PC-9 (cell line): ENCODE measurements around the gene MISP3. TPM values are rescaled to one million over a fixed set of nuclear protein-coding genes. Genes with fewer than 3 reads are reported as not detected.

Experiments
- BruUV-seq: library from RNA; stranded (reverse); fragments of 400-500 nt; replicated peaks from 2 replicates; lab custom pipeline; 2021; lab: Mats Ljungman, UMichigan
- CTCF ChIA-PET: fragments of 300-600 bp; sonication (Branson Sonifier 250); formaldehyde crosslinking; loops from one replicate; lab custom pipeline; 2022; ENCODE audit warnings: antibody characterized with exemption; lab: Charles Lee
- POLR2A ChIA-PET: fragments of 300-600 bp; sonication (Branson Sonifier 250); formaldehyde crosslinking; loops from one replicate; lab custom pipeline; 2022; ENCODE audit warnings: antibody characterized with exemption; ENCODE audit not compliant: unreplicated experiment; lab: Charles Lee
- DNase-seq, 2 experiments: peaks; one replicate each; pipeline versions ENCODE4 v3.0.0 to v3.0.0-alpha.2; 2015 to 2022; ENCODE audit warnings: mixed read lengths in 1 of 2
- H2AFZ ChIP-seq: fragments of 200-600 bp; sonication (generic); 2 replicates; pipeline ENCODE4 v1.8.1; 2017; ENCODE audit warnings: antibody characterized with exemption
- H3F3A ChIP-seq: fragments of 200-600 bp; sonication (generic); 2 replicates; pipeline ENCODE4 v1.8.1; 2017; ENCODE audit warnings: antibody characterized with exemption, mild to moderate bottlenecking, low read depth; ENCODE audit not compliant: insufficient read depth
- H3K27ac ChIP-seq: fragments of 200-600 bp; sonication (generic); 2 replicates; pipeline ENCODE4 v1.6.1; 2016; ENCODE audit warnings: mixed run types
- H3K27me3 ChIP-seq: fragments of 200-600 bp; sonication (generic); 2 replicates; pipeline ENCODE4 v1.6.1; 2016; ENCODE audit warnings: low read depth, mixed run types; ENCODE audit not compliant: insufficient read depth
- H3K36me3 ChIP-seq: fragments of 200-600 bp; sonication (generic); 2 replicates; pipeline ENCODE4 v1.6.1; 2016; ENCODE audit warnings: low read depth, mixed run types
- H3K4me1 ChIP-seq: fragments of 200-600 bp; sonication (generic); replicated peaks from 2 replicates; pipeline ENCODE4 v1.6.1; 2016; ENCODE audit warnings: mixed run types; ENCODE audit not compliant: insufficient read depth
- H3K4me2 ChIP-seq: fragments of 200-600 bp; sonication (generic); 2 replicates; pipeline ENCODE4 v1.6.1; 2017; ENCODE audit warnings: mixed run types
- H3K4me3 ChIP-seq: fragments of 200-600 bp; sonication (generic); 2 replicates; pipeline ENCODE4 v1.6.1; 2016; ENCODE audit warnings: mixed run types
- H3K79me2 ChIP-seq: fragments of 200-600 bp; sonication (generic); 2 replicates; pipeline ENCODE4 v1.6.1; 2017; ENCODE audit warnings: low read depth, mixed run types
- H3K9me2 ChIP-seq: fragments of 200-600 bp; sonication (generic); 2 replicates; pipeline ENCODE4 v1.8.1; 2017; ENCODE audit warnings: mild to moderate bottlenecking; ENCODE audit not compliant: insufficient read depth
- H3K9me3 ChIP-seq: fragments of 200-600 bp; sonication (generic); 2 replicates; pipeline ENCODE4 v1.8.1; 2016; ENCODE audit warnings: low read depth; ENCODE audit not compliant: insufficient read depth
- H4K20me1 ChIP-seq: fragments of 200-600 bp; sonication (generic); 2 replicates; pipeline ENCODE4 v1.8.1; 2017; ENCODE audit not compliant: insufficient read depth
- EZH2 ChIP-seq: fragments of 200-600 bp; sonication (generic); IDR thresholded peaks from 2 replicates; pipeline ENCODE4 v1.8.0; 2017; ENCODE audit warnings: antibody characterized with exemption, low read depth
- intact Hi-C: fragments of 100-400 bp; cut with micrococcal nuclease; formaldehyde crosslinking; loops from one replicate; pipeline ENCODE4 v1.10.0; 2022; ENCODE audit not compliant: unreplicated experiment
- total RNA-seq: library from RNA; stranded (reverse); gene quantifications from 2 replicates; pipeline ENCODE4 v1.2.3, GENCODE V29; 2021
- TF ChIP-seq, protein P1 (sequence below): fragments of 200-600 bp; sonication (generic); conservative IDR thresholded peaks from 2 replicates; pipeline ENCODE4 v1.6.1; 2017; ENCODE audit warnings: mixed run types, antibody characterized with exemption, mild to moderate bottlenecking, moderate library complexity

MISP3 gene
- total RNA-seq, 1 experiment from 2014 or later = 6.7 TPM

GRCh38 chr19:14058182-14059092 is 14.1 kb upstream of the MISP3 start:
- H3K27ac ChIP-seq = no peak overlapping the region
- intact Hi-C loops = no loop called here

DNA sequence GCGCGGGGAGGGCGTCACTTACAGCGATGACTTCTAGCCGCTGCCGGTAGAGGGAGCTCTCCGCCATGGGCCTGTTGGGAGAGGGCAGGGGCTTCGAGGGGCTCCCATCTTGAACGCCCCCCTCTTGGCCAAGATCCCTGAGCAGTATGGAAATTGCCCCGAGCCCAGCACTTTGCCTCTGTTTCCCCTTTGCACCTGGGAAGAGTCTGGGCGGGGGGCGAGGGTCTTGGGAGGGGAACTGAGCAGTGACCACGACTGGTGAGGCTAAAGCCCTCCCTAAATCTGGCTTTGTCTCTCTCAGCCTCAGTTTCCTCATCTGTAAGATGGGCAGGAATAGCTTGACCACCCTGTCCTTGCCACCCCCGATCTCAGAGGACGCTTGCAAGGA is 13.5 kb upstream of the MISP3 start:
- Histone ChIP-seq H3K27me3 (no peaks in the 10 kb centered on the region), H3K4me1 (peaks cover 21% of the 10 kb centered on the region), H3K79me2 (no peaks in the 10 kb centered on the region), H3K4me3 (no peak overlapping the region), H3K4me2 (no peak overlapping the region), H3F3A (peaks cover 25% of the 10 kb centered on the region; the same call in 1 of the 2 replicates), H3K36me3 (no peaks in the 10 kb centered on the region), H2AFZ (no peak overlapping the region), H4K20me1 (no peaks in the 10 kb centered on the region), H3K9me2 (no peaks in the 10 kb centered on the region), H3K27ac (no peak overlapping the region), H3K9me3 (no peaks in the 10 kb centered on the region)
- ChIA-PET POLR2A (interaction anchor here (0.7 kb wide), 1 partner anchor 107 kb away, joined by 4 read pairs; the partner anchor contains the start of gene DCAF15), CTCF (interaction anchor here (0.6 kb wide), 1 partner anchor 169 kb away, joined by 3 read pairs; no protein-coding TSS in a partner anchor)
- no TSS peak for BruUV-seq
- DNase-seq = no peak
- intact Hi-C loops = no loop called here
- TF ChIP-seq, protein P1, sequence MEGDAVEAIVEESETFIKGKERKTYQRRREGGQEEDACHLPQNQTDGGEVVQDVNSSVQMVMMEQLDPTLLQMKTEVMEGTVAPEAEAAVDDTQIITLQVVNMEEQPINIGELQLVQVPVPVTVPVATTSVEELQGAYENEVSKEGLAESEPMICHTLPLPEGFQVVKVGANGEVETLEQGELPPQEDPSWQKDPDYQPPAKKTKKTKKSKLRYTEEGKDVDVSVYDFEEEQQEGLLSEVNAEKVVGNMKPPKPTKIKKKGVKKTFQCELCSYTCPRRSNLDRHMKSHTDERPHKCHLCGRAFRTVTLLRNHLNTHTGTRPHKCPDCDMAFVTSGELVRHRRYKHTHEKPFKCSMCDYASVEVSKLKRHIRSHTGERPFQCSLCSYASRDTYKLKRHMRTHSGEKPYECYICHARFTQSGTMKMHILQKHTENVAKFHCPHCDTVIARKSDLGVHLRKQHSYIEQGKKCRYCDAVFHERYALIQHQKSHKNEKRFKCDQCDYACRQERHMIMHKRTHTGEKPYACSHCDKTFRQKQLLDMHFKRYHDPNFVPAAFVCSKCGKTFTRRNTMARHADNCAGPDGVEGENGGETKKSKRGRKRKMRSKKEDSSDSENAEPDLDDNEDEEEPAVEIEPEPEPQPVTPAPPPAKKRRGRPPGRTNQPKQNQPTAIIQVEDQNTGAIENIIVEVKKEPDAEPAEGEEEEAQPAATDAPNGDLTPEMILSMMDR = no peak
- TF ChIP-seq EZH2 = no peak

More at GRCh38 chr19:14058182-14059092, 14.1 kb upstream of the MISP3 start:
- Histone ChIP-seq H3K9me3 (no peaks in the 10 kb centered on the region), H3K9me2 (no peaks in the 10 kb centered on the region), H3F3A (peaks cover 25% of the 10 kb centered on the region; the same call in 1 of the 2 replicates), H4K20me1 (no peaks in the 10 kb centered on the region), H3K79me2 (no peaks in the 10 kb centered on the region), H2AFZ (no peak overlapping the region), H3K4me2 (no peak overlapping the region), H3K36me3 (no peaks in the 10 kb centered on the region), H3K27me3 (no peaks in the 10 kb centered on the region), H3K4me3 (no peak overlapping the region), H3K4me1 (peaks cover 21% of the 10 kb centered on the region)
- no TSS peak for BruUV-seq
- CTCF ChIA-PET = no interaction called here
- POLR2A ChIA-PET = no interaction called here
- TF ChIP-seq, protein P1 = no peak
- no peak for TF ChIP-seq EZH2
- no peak for DNase-seq

GRCh38 chr19:14059652-14060155 is 12.9 kb upstream of the MISP3 start:
- Histone ChIP-seq H3K27me3 (no peaks in the 10 kb centered on the region), H2AFZ (no peak overlapping the region), H3K36me3 (no peaks in the 10 kb centered on the region), H4K20me1 (no peaks in the 10 kb centered on the region), H3K4me2 (no peak overlapping the region), H3K4me1 (peaks cover 21% of the 10 kb centered on the region), H3K9me2 (no peaks in the 10 kb centered on the region), H3F3A (peaks cover 25% of the 10 kb centered on the region; the same call in 1 of the 2 replicates), H3K79me2 (no peaks in the 10 kb centered on the region), H3K27ac (no peak overlapping the region), H3K9me3 (no peaks in the 10 kb centered on the region), H3K4me3 (no peak overlapping the region)
- no TSS peak for BruUV-seq
- ChIA-PET POLR2A (interaction anchor here (0.7 kb wide), 1 partner anchor 107 kb away, joined by 4 read pairs; the partner anchor contains the start of gene DCAF15), CTCF (interaction anchor here (0.6 kb wide), 1 partner anchor 170 kb away, joined by 3 read pairs; no protein-coding TSS in a partner anchor)
- DNase-seq = no peak
- TF ChIP-seq EZH2 = no peak
- TF ChIP-seq, protein P1 = no peak
- intact Hi-C loops = no loop called here
